Sigmoid colon (tissue), 7 donors: Measurements from ENCODE around the gene FOXN1. TPM values are rescaled to one million over a fixed set of nuclear protein-coding genes. Genes with fewer than 3 reads are reported as not detected.

Source experiments
- DNase-seq: peaks from one replicate; pipeline ENCODE4 v3.0.0-alpha.2; 2019
- H3K27ac ChIP-seq, 4 donors: fragments of 200-600 bp; sonication (generic); one replicate each; pipeline ENCODE4 v1.5.1; 2016 to 2019; ENCODE audit warnings: mild to moderate bottlenecking in 1 of 4
- H3K27me3 ChIP-seq, 3 donors: fragments of 200-600 bp; sonication (generic); one replicate each; pipeline ENCODE4 v1.5.1; 2019; ENCODE audit warnings: mild to moderate bottlenecking in 1 of 3
- H3K36me3 ChIP-seq, 4 donors: fragments of 200-600 bp; sonication (generic); one replicate each; pipeline ENCODE4 v1.5.1; 2016 to 2019
- H3K4me1 ChIP-seq, 4 donors: fragments of 200-600 bp; sonication (generic); one replicate each; pipeline ENCODE4 v1.5.1; 2017 to 2019
- H3K4me3 ChIP-seq, 4 donors: fragments of 200-600 bp; sonication (generic); one replicate each; pipeline ENCODE4 v1.5.1; 2017 to 2019; ENCODE audit warnings: mild to moderate bottlenecking in 2 of 4, moderate library complexity in 1 of 4
- H3K9me3 ChIP-seq, 4 donors: fragments of 200-600 bp in 3 of 4; sonication (generic) in 3 of 4; one replicate each; pipeline versions ENCODE4 v1.5.1 to v1.6.1; 2013 to 2019
- CTCF ChIP-seq, 4 experiments: fragments of 450-650 bp in 3 of 4; fragments of 200-600 bp in 1 of 4; IDR thresholded peaks; one replicate each; pipeline ENCODE4 v1.5.1; 2016 to 2019; ENCODE audit warnings: antibody characterized with exemption in 4 of 4, mild to moderate bottlenecking in 3 of 4, moderate library complexity in 2 of 4
- EP300 ChIP-seq, 4 donors: sonication (generic); formaldehyde crosslinking; IDR thresholded peaks; one replicate each; pipeline ENCODE4 v1.6.1; 2017; ENCODE audit warnings: antibody characterized with exemption in 4 of 4
- POLR2A ChIP-seq, 2 donors: fragments of 450-650 bp; IDR thresholded peaks; one replicate each; pipeline ENCODE4 v1.6.1; 2016; ENCODE audit warnings: antibody characterized with exemption in 2 of 2, mild to moderate bottlenecking in 2 of 2, moderate library complexity in 2 of 2
- POLR2AphosphoS5 ChIP-seq, 4 donors: sonication (generic); formaldehyde crosslinking; IDR thresholded peaks; one replicate each; pipeline ENCODE4 v1.6.1; 2017; ENCODE audit warnings: antibody characterized with exemption in 4 of 4
- WGBS, 2 donors: extraction: QIAGEN DNeasy Blood & Tissue Kit; methylation state at CpG; one replicate each; pipeline ENCODE4 v1.1.7; 2013; 5-methylcytosine and 5-hydroxymethylcytosine counted together
- intact Hi-C: fragments of 100-400 bp; cut with DNase I; formaldehyde crosslinking; loops from one replicate; pipeline ENCODE4 v1.15.1; 2023
- polyA plus RNA-seq, 3 donors: library from polyadenylated mRNA; stranded (reverse); fragments of 200-250 nt; gene quantifications; one replicate each; pipeline ENCODE4 v1.2.3, GENCODE V29; 2013
- total RNA-seq, 4 donors: library from RNA; depleted of rRNA; stranded (reverse); fragments of >200 nt; gene quantifications; one replicate each; pipeline ENCODE4 v1.1.0, GENCODE V29; 2016
- donor health status: healthy with polysubstance abuse.
- donor health status: Bipolar disorder and iron deficiency.
- donor health status: healthy.

The FOXN1 gene
- total and polyA plus RNA-seq, 7 donors: 0.23 to 0.60 (median 0.38) TPM; not detected in 4

- H3K4me3 ChIP-seq: no peak overlapping the region
- H3K27me3 ChIP-seq: no peaks in the 10 kb centered on the region
- no peaks in the 10 kb centered on the region for H3K9me3 ChIP-seq
- WGBS, 2 donors: 81 to 91% methylated on average over 3 of the region's 3 CpGs
- DNase-seq: no peak
- no peaks in the 10 kb centered on the region for H3K4me1 ChIP-seq
- TF ChIP-seq EP300 (IDR thresholded peaks at IDR 0.05): no peak
- intact Hi-C loops: no loop called here
- peaks cover 0 to 3% (median 0%) of the 10 kb centered on the region in 4 donors for H3K36me3 ChIP-seq
- H3K27ac ChIP-seq: no peak overlapping the region
Measured at GRCh38 chr17:28584434-28584833, 78.3 kb downstream of the FOXN1 start.

DNA sequence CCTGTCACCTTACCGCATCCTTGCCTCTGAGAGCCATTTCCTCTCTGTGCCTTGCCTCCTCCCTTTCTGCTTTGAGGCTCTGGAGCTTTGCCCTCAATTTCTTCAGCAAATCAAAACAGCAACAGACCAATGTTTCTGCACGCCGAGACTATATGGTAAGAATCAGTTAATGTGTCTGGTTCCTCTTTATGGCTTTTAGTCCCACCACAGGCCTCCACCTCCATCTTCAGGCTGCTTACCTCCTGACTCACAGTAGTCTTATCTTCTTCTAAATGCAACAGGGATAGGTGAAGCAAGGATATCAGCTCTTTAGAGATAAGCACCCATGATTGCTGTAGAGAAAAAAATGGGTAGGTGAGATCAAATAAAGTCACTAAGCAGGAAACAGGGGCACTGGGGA, 79.7 kb downstream of the FOXN1 start:
- H3K27me3 ChIP-seq: no peaks in the 10 kb centered on the region

More for the DNA sequence above, 79.7 kb downstream of the FOXN1 start:
- H3K9me3 ChIP-seq: no peaks in the 10 kb centered on the region
- no peaks in the 10 kb centered on the region for H3K4me1 ChIP-seq
- WGBS, 2 donors: 91 to 92% methylated on average over 3 of the region's 3 CpGs
- no peak overlapping the region for H3K27ac ChIP-seq
- H3K36me3 ChIP-seq: peaks cover 0 to 3% (median 0%) of the 10 kb centered on the region in 4 donors
- no peak for TF ChIP-seq EP300 (IDR thresholded peaks at IDR 0.05)
- no peak for TF ChIP-seq POLR2A (IDR thresholded peaks at IDR 0.05)
- TF ChIP-seq CTCF (IDR thresholded peaks at IDR 0.05): no peak
- TF ChIP-seq POLR2AphosphoS5 (IDR thresholded peaks at IDR 0.05): no peak
- DNase-seq: no peak
- H3K4me3 ChIP-seq: no peak overlapping the region
- intact Hi-C loops: no loop called here

Other genes with a start within 250 kb of the FOXN1 start
- gene TMEM97, start 187.1 kb upstream of the FOXN1 start, total RNA-seq: 10 to 100 TPM in 1 of 4 donors, 1 to 10 TPM in 3; 5.8 to 10.9 (median 9.2) TPM
- gene TMEM97, start 187.1 kb upstream of the FOXN1 start, polyA plus RNA-seq: 10 to 100 TPM in 1 of 3 donors, 1 to 10 TPM in 2; 3.6 to 25.2 (median 6.2) TPM
- gene IFT20, start 170.9 kb upstream of the FOXN1 start, total RNA-seq: 10 to 100 TPM; 48.5 to 73.6 (median 58.1) TPM
- gene IFT20, start 170.9 kb upstream of the FOXN1 start, polyA plus RNA-seq: 10 to 100 TPM; 32.5 to 65.2 (median 59.5) TPM
- 10 to 100 TPM; 14.6 to 20.8 (median 17.1) TPM for gene TNFAIP1, start 170.6 kb upstream of the FOXN1 start, total RNA-seq
- 10 to 100 TPM; 15.0 to 18.5 (median 17.9) TPM for gene TNFAIP1, start 170.6 kb upstream of the FOXN1 start, polyA plus RNA-seq
- 10 to 100 TPM; 55.8 to 65.6 (median 59.3) TPM for gene POLDIP2, start 148.8 kb upstream of the FOXN1 start, total RNA-seq
- 10 to 100 TPM; 66.1 to 80.5 (median 75.6) TPM for gene POLDIP2, start 148.8 kb upstream of the FOXN1 start, polyA plus RNA-seq
- gene SEBOX, start 141.1 kb upstream of the FOXN1 start, total RNA-seq: not detected
- not detected for gene SEBOX, start 141.1 kb upstream of the FOXN1 start, polyA plus RNA-seq
- gene VTN, start 136.0 kb upstream of the FOXN1 start, total RNA-seq: 1 to 10 TPM in 1 of 4 donors, under 1 TPM in 3; 0.16 to 1.9 (median 0.38) TPM
- gene VTN, start 136.0 kb upstream of the FOXN1 start, polyA plus RNA-seq: under 1 TPM in 2 of 3 donors, not detected in 1; 0.45 to 0.60 TPM
- 10 to 100 TPM in 2 of 4 donors, 1 to 10 TPM in 2; 7.7 to 13.3 (median 10.1) TPM for gene SARM1, start 134.7 kb upstream of the FOXN1 start, total RNA-seq
- 10 to 100 TPM in 1 of 3 donors, 1 to 10 TPM in 2; 3.5 to 10.2 (median 6.0) TPM for gene SARM1, start 134.7 kb upstream of the FOXN1 start, polyA plus RNA-seq
- 1 to 10 TPM; 2.7 to 8.6 (median 5.1) TPM for gene SLC46A1, start 100.1 kb upstream of the FOXN1 start, total RNA-seq
- gene SLC46A1, start 100.1 kb upstream of the FOXN1 start, polyA plus RNA-seq: 1 to 10 TPM; 4.1 to 7.6 (median 4.2) TPM
- gene SLC13A2, start 32.7 kb upstream of the FOXN1 start, total RNA-seq: under 1 TPM in 1 of 4 donors, not detected in 3; under 0.01 TPM
- 10 to 100 TPM in 2 of 3 donors, 1 to 10 TPM in 1; 8.4 to 29.1 (median 11.4) TPM for gene SLC13A2, start 32.7 kb upstream of the FOXN1 start, polyA plus RNA-seq
- 10 to 100 TPM; 20.7 to 25.8 (median 23.6) TPM for gene UNC119, start 46.3 kb downstream of the FOXN1 start, total RNA-seq
- gene UNC119, start 46.3 kb downstream of the FOXN1 start, polyA plus RNA-seq: 10 to 100 TPM; 23.4 to 35.8 (median 31.2) TPM
- gene PIGS, start 65.2 kb downstream of the FOXN1 start, total RNA-seq: 10 to 100 TPM; 17.2 to 42.5 (median 36.7) TPM
- gene PIGS, start 65.2 kb downstream of the FOXN1 start, polyA plus RNA-seq: 10 to 100 TPM; 19.2 to 66.3 (median 27.0) TPM
- gene ALDOC, start 70.5 kb downstream of the FOXN1 start, total RNA-seq: 10 to 100 TPM; 10.2 to 30.0 (median 24.9) TPM
- 10 to 100 TPM; 28.8 to 43.3 (median 38.4) TPM for gene ALDOC, start 70.5 kb downstream of the FOXN1 start, polyA plus RNA-seq
- 1 to 10 TPM in 3 of 4 donors, under 1 TPM in 1; 0.33 to 3.9 (median 1.6) TPM for gene SPAG5, start 92.7 kb downstream of the FOXN1 start, total RNA-seq
- 10 to 100 TPM in 2 of 3 donors, 1 to 10 TPM in 1; 6.6 to 35.2 (median 12.9) TPM for gene SPAG5, start 92.7 kb downstream of the FOXN1 start, polyA plus RNA-seq
- 1 to 10 TPM; 1.5 to 6.9 (median 3.4) TPM for gene RSKR, start 107.8 kb downstream of the FOXN1 start, total RNA-seq
- gene RSKR, start 107.8 kb downstream of the FOXN1 start, polyA plus RNA-seq: 1 to 10 TPM in 1 of 3 donors, under 1 TPM in 1, not detected in 1; 0.23 to 6.8 TPM
- 10 to 100 TPM; 71.0 to 84.5 (median 80.3) TPM for gene BLTP2, start 138.8 kb downstream of the FOXN1 start, total RNA-seq
- gene BLTP2, start 138.8 kb downstream of the FOXN1 start, polyA plus RNA-seq: 10 to 100 TPM; 10.2 to 55.1 (median 17.6) TPM
- gene SDF2, start 155.6 kb downstream of the FOXN1 start, total RNA-seq: 10 to 100 TPM; 41.8 to 61.8 (median 48.1) TPM
- 10 to 100 TPM; 46.2 to 55.0 (median 51.0) TPM for gene SDF2, start 155.6 kb downstream of the FOXN1 start, polyA plus RNA-seq
- gene SUPT6H, start 155.9 kb downstream of the FOXN1 start, total RNA-seq: 10 to 100 TPM; 49.0 to 75.6 (median 58.9) TPM
- gene SUPT6H, start 155.9 kb downstream of the FOXN1 start, polyA plus RNA-seq: 10 to 100 TPM; 12.0 to 39.3 (median 14.1) TPM
- gene PROCA1, start 205.5 kb downstream of the FOXN1 start, total RNA-seq: 1 to 10 TPM in 2 of 4 donors, under 1 TPM in 1, not detected in 1; 0.54 to 1.4 (median 1.3) TPM
- gene PROCA1, start 205.5 kb downstream of the FOXN1 start, polyA plus RNA-seq: 1 to 10 TPM in 1 of 3 donors, under 1 TPM in 2; 0.60 to 2.3 (median 0.92) TPM
- 100 to 1,000 TPM; 146 to 205 (median 167) TPM for gene RAB34, start 211.5 kb downstream of the FOXN1 start, total RNA-seq
- gene RAB34, start 211.5 kb downstream of the FOXN1 start, polyA plus RNA-seq: 10 to 100 TPM; 16.6 to 39.0 (median 33.1) TPM
- 100 to 1,000 TPM; 491 to 937 (median 695) TPM for gene RPL23A, start 213.6 kb downstream of the FOXN1 start, total RNA-seq
- 1,000 to 10,000 TPM; 1,420 to 1,929 (median 1,826) TPM for gene RPL23A, start 213.6 kb downstream of the FOXN1 start, polyA plus RNA-seq
- gene TLCD1, start 219.9 kb downstream of the FOXN1 start, total RNA-seq: under 1 TPM in 2 of 4 donors, not detected in 2; 0.66 to 0.71 TPM
- gene TLCD1, start 219.9 kb downstream of the FOXN1 start, polyA plus RNA-seq: 10 to 100 TPM in 1 of 3 donors, 1 to 10 TPM in 2; 2.1 to 14.2 (median 3.0) TPM
- gene NEK8, start 222.4 kb downstream of the FOXN1 start, total RNA-seq: 1 to 10 TPM in 2 of 4 donors, under 1 TPM in 2; 0.16 to 2.8 (median 0.74) TPM
- 1 to 10 TPM; 1.6 to 6.3 (median 1.8) TPM for gene NEK8, start 222.4 kb downstream of the FOXN1 start, polyA plus RNA-seq
- 10 to 100 TPM in 1 of 4 donors, 1 to 10 TPM in 3; 3.9 to 11.6 (median 5.1) TPM for gene TRAF4, start 237.7 kb downstream of the FOXN1 start, total RNA-seq
- 10 to 100 TPM; 59.6 to 94.1 (median 72.1) TPM for gene TRAF4, start 237.7 kb downstream of the FOXN1 start, polyA plus RNA-seq